HepG2 (cell line): ENCODE measurements around the gene IGIP. TPM values are rescaled to one million over a fixed set of nuclear protein-coding genes. Genes with fewer than 3 reads are reported as not detected.

Source experiments
- ARNT2 ChIP-seq: sonication (generic); formaldehyde crosslinking; IDR thresholded peaks from 2 replicates; pipeline ENCODE4 v1.8.0; 2022; ENCODE audit warnings: mild to moderate bottlenecking, low read depth, missing genetic modification reagents, moderate library complexity
- ATM ChIP-seq: fragments of 450-650 bp; IDR thresholded peaks from 2 replicates; pipeline ENCODE4 v1.7.1; 2017; ENCODE audit warnings: mild to moderate bottlenecking, borderline replicate concordance
- ERF ChIP-seq: IDR thresholded peaks from 2 replicates; pipeline ENCODE4 v1.6.1; 2018; ENCODE audit warnings: missing biosample characterization, missing genetic modification reagents
- KDM3A ChIP-seq: IDR thresholded peaks from 2 replicates; pipeline ENCODE4 v1.6.1; 2018; ENCODE audit warnings: low read depth, missing compliant biosample characterization
- KLF13 ChIP-seq: sonication (generic); formaldehyde crosslinking; IDR thresholded peaks from 2 replicates; pipeline ENCODE4 v1.4.0; 2020; ENCODE audit warnings: mild to moderate bottlenecking, missing genetic modification reagents
- LCORL ChIP-seq, 2 experiments: fragments of 450-650 bp in 1 of 2; sonication (generic) in 1 of 2; formaldehyde crosslinking in 1 of 2; IDR thresholded peaks; 2 replicates each; pipeline versions ENCODE4 v1.5.0 to v1.6.1; 2017 to 2020; ENCODE audit warnings: antibody characterized with exemption in 1 of 2, missing genetic modification reagents in 1 of 2
- MAFK ChIP-seq, 2 experiments: IDR thresholded peaks in 1 of 2; conservative IDR thresholded peaks in 1 of 2; 2 replicates each; pipeline ENCODE4 v1.6.1; 2011; ENCODE audit warnings: improper control_type of control experiment in 2 of 2, low read length in 2 of 2
- NFE2L1 ChIP-seq: sonication (generic); formaldehyde crosslinking; IDR thresholded peaks from 2 replicates; pipeline ENCODE4 v1.4.0; 2020; ENCODE audit warnings: missing genetic modification reagents, mild to moderate bottlenecking, borderline replicate concordance
- SCMH1 ChIP-seq: sonication (generic); formaldehyde crosslinking; IDR thresholded peaks from 2 replicates; pipeline ENCODE4 v1.9.0; 2021; ENCODE audit warnings: missing genetic modification reagents, mild to moderate bottlenecking, borderline replicate concordance
- SP140L ChIP-seq: sonication (generic); formaldehyde crosslinking; IDR thresholded peaks from 2 replicates; pipeline ENCODE4 v1.4.0; 2020; ENCODE audit warnings: missing genetic modification reagents, borderline replicate concordance
- SP2 ChIP-seq: sonication (generic); formaldehyde crosslinking; IDR thresholded peaks from 2 replicates; pipeline ENCODE4 v1.5.1; 2020; ENCODE audit warnings: mild to moderate bottlenecking, missing genetic modification reagents
- ZNF10 ChIP-seq: sonication (generic); formaldehyde crosslinking; IDR thresholded peaks from 2 replicates; pipeline ENCODE4 v1.4.0; 2020; ENCODE audit warnings: mild to moderate bottlenecking, low read depth, missing genetic modification reagents, borderline replicate concordance
- ZNF12 ChIP-seq: sonication (generic); formaldehyde crosslinking; IDR thresholded peaks from 2 replicates; pipeline ENCODE4 v1.5.0; 2020; ENCODE audit warnings: missing genetic modification reagents
- ZNF33A ChIP-seq: sonication (generic); formaldehyde crosslinking; IDR thresholded peaks from 2 replicates; pipeline ENCODE4 v1.5.1; 2020; ENCODE audit warnings: missing genetic modification reagents, mild to moderate bottlenecking, moderate library complexity, borderline replicate concordance
- ZNF496 ChIP-seq: sonication (generic); formaldehyde crosslinking; IDR thresholded peaks from 2 replicates; pipeline ENCODE4 v1.8.1; 2023; ENCODE audit warnings: mild to moderate bottlenecking, moderate library complexity, missing genetic modification reagents; ENCODE audit not compliant: insufficient replicate concordance
- ZNF569 ChIP-seq: sonication (generic); formaldehyde crosslinking; IDR thresholded peaks from 2 replicates; pipeline ENCODE4 v1.5.0; 2020; ENCODE audit warnings: mild to moderate bottlenecking, missing genetic modification reagents, moderate library complexity, borderline replicate concordance
- ZNF598 ChIP-seq: sonication (generic); formaldehyde crosslinking; IDR thresholded peaks from 2 replicates; pipeline ENCODE4 v1.5.1; 2020; ENCODE audit warnings: mild to moderate bottlenecking, missing genetic modification reagents, borderline replicate concordance
- ZNF883 ChIP-seq: sonication (generic); formaldehyde crosslinking; IDR thresholded peaks from 2 replicates; pipeline ENCODE4 v1.5.1; 2020; ENCODE audit warnings: mild to moderate bottlenecking, missing genetic modification reagents; ENCODE audit errors: not compliant biosample characterization
- polyA plus RNA-seq, 8 experiments: library from polyadenylated mRNA; depleted of rRNA in 3 of 8; stranded (reverse) in 7 of 8; unstranded in 1 of 8; fragments of >200 nt; fragmentation: Illumina TruSeq in 4 of 8; extraction: Trizol in 4 of 8; gene quantifications; 2 replicates each; pipeline versions ENCODE4 v1.2.1 to v1.2.3, GENCODE V29; 2011 to 2016; ENCODE audit warnings: low read depth in 4 of 8, missing spikeins in 1 of 8, mixed read lengths in 1 of 8; ENCODE audit not compliant: insufficient read depth in 1 of 8
- total RNA-seq, 5 experiments: library from RNA; depleted of rRNA; stranded (reverse); fragments of >200 nt; fragmentation: Illumina TruSeq; extraction: Trizol; gene quantifications; 2 replicates each; pipeline ENCODE4 v1.2.3, GENCODE V29; 2016; ENCODE audit warnings: low read depth in 1 of 5
- TF ChIP-seq, protein P1 (sequence below): sonication (generic); formaldehyde crosslinking; IDR thresholded peaks from 2 replicates; pipeline ENCODE4 v1.4.0; 2020; ENCODE audit warnings: mild to moderate bottlenecking, missing genetic modification reagents
- TF ChIP-seq, protein P2 (sequence below): sonication (generic); formaldehyde crosslinking; IDR thresholded peaks from 2 replicates; pipeline ENCODE4 v1.4.0; 2020; ENCODE audit warnings: missing genetic modification reagents
- TF ChIP-seq, protein P3 (sequence below): sonication (generic); formaldehyde crosslinking; IDR thresholded peaks from 2 replicates; pipeline ENCODE4 v1.4.0; 2020; ENCODE audit warnings: missing genetic modification reagents, mild to moderate bottlenecking, borderline replicate concordance

Gene IGIP
- total and polyA plus RNA-seq, 2 of the 13 experiments (the other 11 are each of a cell fraction or from before 2014, with no cell fraction given) = 1.7 to 2.1 TPM

DNA sequence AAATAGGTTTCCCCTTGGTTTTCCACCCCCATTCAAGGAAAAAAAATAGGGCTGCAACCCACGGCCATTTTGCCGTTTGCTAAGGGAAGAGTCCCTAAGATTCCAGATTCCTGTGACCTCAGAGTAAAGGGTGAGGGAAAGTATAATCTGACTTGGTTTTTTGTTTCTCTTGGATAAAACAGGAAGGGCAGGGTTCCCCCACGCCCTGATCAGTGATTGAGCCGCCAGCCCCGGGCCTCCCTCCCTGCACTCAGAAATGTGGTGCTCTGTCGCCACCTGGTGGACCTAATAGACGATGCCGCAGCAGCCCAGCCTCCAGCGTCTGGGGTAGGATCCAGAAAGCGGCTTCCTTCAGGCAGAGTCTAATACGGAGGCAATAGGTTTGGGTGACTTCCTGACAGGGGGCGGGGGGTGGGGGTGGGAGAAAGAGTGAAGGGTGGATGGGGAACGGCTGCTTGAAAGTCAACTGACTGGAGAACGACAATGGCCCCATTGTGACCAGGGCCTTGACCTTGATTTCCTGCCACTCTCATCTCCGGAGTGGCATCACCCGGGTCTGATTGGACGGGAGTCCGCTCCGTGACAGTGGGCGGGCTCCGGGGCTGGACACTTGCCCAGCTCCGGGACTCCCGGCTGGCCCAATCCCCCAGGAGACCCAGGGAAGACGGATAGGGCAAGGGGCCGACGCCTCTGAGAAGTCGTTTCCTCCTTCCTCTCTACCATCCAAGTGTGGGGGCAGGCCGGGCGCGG is 31.5 kb downstream of the IGIP start (continued):
- TF ChIP-seq, protein P1, sequence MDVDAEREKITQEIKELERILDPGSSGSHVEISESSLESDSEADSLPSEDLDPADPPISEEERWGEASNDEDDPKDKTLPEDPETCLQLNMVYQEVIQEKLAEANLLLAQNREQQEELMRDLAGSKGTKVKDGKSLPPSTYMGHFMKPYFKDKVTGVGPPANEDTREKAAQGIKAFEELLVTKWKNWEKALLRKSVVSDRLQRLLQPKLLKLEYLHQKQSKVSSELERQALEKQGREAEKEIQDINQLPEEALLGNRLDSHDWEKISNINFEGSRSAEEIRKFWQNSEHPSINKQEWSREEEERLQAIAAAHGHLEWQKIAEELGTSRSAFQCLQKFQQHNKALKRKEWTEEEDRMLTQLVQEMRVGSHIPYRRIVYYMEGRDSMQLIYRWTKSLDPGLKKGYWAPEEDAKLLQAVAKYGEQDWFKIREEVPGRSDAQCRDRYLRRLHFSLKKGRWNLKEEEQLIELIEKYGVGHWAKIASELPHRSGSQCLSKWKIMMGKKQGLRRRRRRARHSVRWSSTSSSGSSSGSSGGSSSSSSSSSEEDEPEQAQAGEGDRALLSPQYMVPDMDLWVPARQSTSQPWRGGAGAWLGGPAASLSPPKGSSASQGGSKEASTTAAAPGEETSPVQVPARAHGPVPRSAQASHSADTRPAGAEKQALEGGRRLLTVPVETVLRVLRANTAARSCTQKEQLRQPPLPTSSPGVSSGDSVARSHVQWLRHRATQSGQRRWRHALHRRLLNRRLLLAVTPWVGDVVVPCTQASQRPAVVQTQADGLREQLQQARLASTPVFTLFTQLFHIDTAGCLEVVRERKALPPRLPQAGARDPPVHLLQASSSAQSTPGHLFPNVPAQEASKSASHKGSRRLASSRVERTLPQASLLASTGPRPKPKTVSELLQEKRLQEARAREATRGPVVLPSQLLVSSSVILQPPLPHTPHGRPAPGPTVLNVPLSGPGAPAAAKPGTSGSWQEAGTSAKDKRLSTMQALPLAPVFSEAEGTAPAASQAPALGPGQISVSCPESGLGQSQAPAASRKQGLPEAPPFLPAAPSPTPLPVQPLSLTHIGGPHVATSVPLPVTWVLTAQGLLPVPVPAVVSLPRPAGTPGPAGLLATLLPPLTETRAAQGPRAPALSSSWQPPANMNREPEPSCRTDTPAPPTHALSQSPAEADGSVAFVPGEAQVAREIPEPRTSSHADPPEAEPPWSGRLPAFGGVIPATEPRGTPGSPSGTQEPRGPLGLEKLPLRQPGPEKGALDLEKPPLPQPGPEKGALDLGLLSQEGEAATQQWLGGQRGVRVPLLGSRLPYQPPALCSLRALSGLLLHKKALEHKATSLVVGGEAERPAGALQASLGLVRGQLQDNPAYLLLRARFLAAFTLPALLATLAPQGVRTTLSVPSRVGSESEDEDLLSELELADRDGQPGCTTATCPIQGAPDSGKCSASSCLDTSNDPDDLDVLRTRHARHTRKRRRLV (CRISPR knock-in tag) = no peak
- TF ChIP-seq SCMH1 (CRISPR knock-in tag) (no peak), ZNF598 (no peak), ARNT2 (CRISPR knock-in tag) (no peak), LCORL (IDR thresholded peaks at IDR 0.05) (no peak), LCORL (CRISPR knock-in tag; IDR thresholded peaks at IDR 0.05) (peak; percentile 63; the same call in 1 of the 2 replicates), ZNF883 (no peak), ZNF569 (no peak), ATM (no peak), ZNF10 (no peak), ERF (CRISPR knock-in tag) (peak; percentile 78; the same call in 1 of the 2 replicates), KLF13 (CRISPR knock-in tag) (no peak), KDM3A (CRISPR knock-in tag) (no peak), NFE2L1 (CRISPR knock-in tag) (no peak), MAFK (conservative IDR thresholded peaks at IDR 0.05 in 1 of 2, IDR thresholded peaks at IDR 0.05 in 1 of 2; ENCODE audit: low read length in 2 of 2) (no peak), ZNF12 (CRISPR knock-in tag) (0 out of 2 replicates have a peak, but pooled peaks have one; percentile 39), SP140L (CRISPR knock-in tag) (no peak), SP2 (CRISPR knock-in tag) (no peak), ZNF33A (no peak), ZNF496 (no peak)
- TF ChIP-seq, protein P2, sequence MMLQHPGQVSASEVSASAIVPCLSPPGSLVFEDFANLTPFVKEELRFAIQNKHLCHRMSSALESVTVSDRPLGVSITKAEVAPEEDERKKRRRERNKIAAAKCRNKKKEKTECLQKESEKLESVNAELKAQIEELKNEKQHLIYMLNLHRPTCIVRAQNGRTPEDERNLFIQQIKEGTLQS = no peak
- TF ChIP-seq, protein P3, sequence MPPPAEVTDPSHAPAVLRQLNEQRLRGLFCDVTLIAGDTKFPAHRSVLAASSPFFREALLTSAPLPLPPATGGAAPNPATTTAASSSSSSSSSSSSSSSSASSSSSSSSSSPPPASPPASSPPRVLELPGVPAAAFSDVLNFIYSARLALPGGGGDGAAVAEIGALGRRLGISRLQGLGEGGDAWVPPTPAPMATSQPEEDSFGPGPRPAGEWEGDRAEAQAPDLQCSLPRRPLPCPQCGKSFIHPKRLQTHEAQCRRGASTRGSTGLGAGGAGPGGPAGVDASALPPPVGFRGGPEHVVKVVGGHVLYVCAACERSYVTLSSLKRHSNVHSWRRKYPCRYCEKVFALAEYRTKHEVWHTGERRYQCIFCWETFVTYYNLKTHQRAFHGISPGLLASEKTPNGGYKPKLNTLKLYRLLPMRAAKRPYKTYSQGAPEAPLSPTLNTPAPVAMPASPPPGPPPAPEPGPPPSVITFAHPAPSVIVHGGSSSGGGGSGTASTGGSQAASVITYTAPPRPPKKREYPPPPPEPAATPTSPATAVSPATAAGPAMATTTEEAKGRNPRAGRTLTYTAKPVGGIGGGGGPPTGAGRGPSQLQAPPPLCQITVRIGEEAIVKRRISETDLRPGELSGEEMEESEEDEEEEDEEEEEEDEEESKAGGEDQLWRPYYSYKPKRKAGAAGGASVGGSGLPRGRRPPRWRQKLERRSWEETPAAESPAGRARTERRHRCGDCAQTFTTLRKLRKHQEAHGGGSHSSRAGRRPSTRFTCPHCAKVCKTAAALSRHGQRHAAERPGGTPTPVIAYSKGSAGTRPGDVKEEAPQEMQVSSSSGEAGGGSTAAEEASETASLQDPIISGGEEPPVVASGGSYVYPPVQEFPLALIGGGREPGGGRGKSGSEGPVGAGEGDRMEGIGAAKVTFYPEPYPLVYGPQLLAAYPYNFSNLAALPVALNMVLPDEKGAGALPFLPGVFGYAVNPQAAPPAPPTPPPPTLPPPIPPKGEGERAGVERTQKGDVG = no peak
